WTC11 (cell line): ENCODE results near the gene RPS6KA2.

Experiments used
- GRHL2 ChIP-seq: fragments of 250-450 bp; sonication (Bioruptor Pico); IDR thresholded peaks from 2 replicates; pipeline ENCODE4 v1.8.0; 2022; ENCODE audit warnings: mild to moderate bottlenecking, moderate library complexity; ENCODE audit not compliant: insufficient replicate concordance, severe bottlenecking
- NFYB ChIP-seq: sonication (generic); formaldehyde crosslinking; conservative IDR thresholded peaks from 2 replicates; pipeline ENCODE4 v1.8.0; 2022; ENCODE audit warnings: low read depth, missing genetic modification reagents
- TF ChIP-seq, protein P1 (sequence below): sonication (generic); formaldehyde crosslinking; IDR thresholded peaks from 2 replicates; pipeline ENCODE4 v1.8.1; 2023; ENCODE audit warnings: mild to moderate bottlenecking, missing genetic modification reagents, moderate library complexity
- TF ChIP-seq, protein P2 (sequence below): sonication (generic); formaldehyde crosslinking; IDR thresholded peaks from 2 replicates; pipeline ENCODE4 v1.8.0; 2022; ENCODE audit warnings: mild to moderate bottlenecking, missing genetic modification reagents
- TF ChIP-seq, protein P3 (sequence below): sonication (generic); formaldehyde crosslinking; conservative IDR thresholded peaks from 2 replicates; pipeline ENCODE4 v1.8.1; 2022; ENCODE audit warnings: mild to moderate bottlenecking, missing genetic modification reagents
- TF ChIP-seq, protein P4 (sequence below): fragments of 200-600 bp; IDR thresholded peaks from 2 replicates; pipeline ENCODE4 v1.8.0; 2022; ENCODE audit warnings: antibody characterized with exemption

DNA sequence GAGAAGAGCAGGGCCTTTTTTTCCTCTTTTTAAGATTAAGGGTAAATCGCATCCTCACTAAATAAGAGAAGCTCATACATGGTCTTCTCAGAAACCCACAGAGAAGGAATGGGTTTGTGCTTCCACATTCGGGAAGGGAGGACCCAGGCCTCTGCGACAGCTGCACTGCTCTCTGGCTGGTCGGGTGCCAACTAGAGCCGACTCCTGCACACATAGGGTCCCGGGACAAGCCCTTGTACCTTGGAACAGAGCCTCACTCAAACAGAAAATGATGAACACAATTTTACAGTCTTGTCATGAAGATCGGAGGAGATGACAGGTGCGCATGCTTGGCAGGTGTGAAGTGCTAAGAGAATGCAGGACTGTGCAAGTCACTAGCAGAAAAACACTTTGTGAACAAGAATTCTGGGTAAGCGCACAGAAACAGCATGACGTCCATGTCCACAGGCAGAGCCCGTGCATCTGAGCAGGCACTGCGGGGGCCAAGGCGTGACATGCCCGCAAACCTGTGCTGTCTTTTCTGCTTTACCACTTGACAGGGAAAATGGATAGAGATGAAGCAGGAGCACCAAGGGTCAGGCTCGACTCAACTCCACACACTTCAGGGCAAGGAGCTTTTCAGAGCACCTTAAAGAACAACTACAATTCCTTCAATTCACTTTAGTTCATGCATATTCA is 143.3 kb downstream of the RPS6KA2 start:
- TF ChIP-seq, protein P1, sequence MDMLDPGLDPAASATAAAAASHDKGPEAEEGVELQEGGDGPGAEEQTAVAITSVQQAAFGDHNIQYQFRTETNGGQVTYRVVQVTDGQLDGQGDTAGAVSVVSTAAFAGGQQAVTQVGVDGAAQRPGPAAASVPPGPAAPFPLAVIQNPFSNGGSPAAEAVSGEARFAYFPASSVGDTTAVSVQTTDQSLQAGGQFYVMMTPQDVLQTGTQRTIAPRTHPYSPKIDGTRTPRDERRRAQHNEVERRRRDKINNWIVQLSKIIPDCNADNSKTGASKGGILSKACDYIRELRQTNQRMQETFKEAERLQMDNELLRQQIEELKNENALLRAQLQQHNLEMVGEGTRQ (CRISPR knock-in tag): no peak
- TF ChIP-seq, protein P2, sequence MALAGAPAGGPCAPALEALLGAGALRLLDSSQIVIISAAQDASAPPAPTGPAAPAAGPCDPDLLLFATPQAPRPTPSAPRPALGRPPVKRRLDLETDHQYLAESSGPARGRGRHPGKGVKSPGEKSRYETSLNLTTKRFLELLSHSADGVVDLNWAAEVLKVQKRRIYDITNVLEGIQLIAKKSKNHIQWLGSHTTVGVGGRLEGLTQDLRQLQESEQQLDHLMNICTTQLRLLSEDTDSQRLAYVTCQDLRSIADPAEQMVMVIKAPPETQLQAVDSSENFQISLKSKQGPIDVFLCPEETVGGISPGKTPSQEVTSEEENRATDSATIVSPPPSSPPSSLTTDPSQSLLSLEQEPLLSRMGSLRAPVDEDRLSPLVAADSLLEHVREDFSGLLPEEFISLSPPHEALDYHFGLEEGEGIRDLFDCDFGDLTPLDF (CRISPR knock-in tag): no peak
- TF ChIP-seq, protein P3, sequence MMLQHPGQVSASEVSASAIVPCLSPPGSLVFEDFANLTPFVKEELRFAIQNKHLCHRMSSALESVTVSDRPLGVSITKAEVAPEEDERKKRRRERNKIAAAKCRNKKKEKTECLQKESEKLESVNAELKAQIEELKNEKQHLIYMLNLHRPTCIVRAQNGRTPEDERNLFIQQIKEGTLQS (CRISPR knock-in tag): no peak
- TF ChIP-seq, protein P4, sequence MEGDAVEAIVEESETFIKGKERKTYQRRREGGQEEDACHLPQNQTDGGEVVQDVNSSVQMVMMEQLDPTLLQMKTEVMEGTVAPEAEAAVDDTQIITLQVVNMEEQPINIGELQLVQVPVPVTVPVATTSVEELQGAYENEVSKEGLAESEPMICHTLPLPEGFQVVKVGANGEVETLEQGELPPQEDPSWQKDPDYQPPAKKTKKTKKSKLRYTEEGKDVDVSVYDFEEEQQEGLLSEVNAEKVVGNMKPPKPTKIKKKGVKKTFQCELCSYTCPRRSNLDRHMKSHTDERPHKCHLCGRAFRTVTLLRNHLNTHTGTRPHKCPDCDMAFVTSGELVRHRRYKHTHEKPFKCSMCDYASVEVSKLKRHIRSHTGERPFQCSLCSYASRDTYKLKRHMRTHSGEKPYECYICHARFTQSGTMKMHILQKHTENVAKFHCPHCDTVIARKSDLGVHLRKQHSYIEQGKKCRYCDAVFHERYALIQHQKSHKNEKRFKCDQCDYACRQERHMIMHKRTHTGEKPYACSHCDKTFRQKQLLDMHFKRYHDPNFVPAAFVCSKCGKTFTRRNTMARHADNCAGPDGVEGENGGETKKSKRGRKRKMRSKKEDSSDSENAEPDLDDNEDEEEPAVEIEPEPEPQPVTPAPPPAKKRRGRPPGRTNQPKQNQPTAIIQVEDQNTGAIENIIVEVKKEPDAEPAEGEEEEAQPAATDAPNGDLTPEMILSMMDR: no peak
- no peak for TF ChIP-seq GRHL2 (CRISPR knock-in tag)
- TF ChIP-seq NFYB (CRISPR knock-in tag): no peak
